Esophagus squamous epithelium (tissue), 4 donors: ENCODE measurements around the gene RBM10.
"Not testable (repeated sequence)": the region's sequence is repeated elsewhere in the genome, so short reads cannot be mapped to it uniquely, and the experiment has no call there.

Source experiments
- CTCF ChIP-seq, 6 experiments: fragments of 450-650 bp in 4 of 6; fragments of 200-600 bp in 2 of 6; sonication (generic) in 2 of 6; IDR thresholded peaks; one replicate each; pipeline ENCODE4 v1.5.1; 2016 to 2019; ENCODE audit warnings: antibody characterized with exemption in 6 of 6, mild to moderate bottlenecking in 4 of 6, moderate library complexity in 4 of 6
- POLR2A ChIP-seq, 4 donors: fragments of 450-650 bp; IDR thresholded peaks; one replicate each; pipeline ENCODE4 v1.6.1; 2017; ENCODE audit warnings: antibody characterized with exemption in 4 of 4, mild to moderate bottlenecking in 4 of 4, moderate library complexity in 3 of 4

- not testable (repeated sequence) for TF ChIP-seq CTCF, POLR2A (IDR thresholded peaks at IDR 0.05)
These were observed 9.4 kb upstream of the RBM10 start for GRCh38 chrX:47135650-47136049.
